Liver (tissue), 3 donors: ENCODE results near the gene DSC2.
"Not testable (repeated sequence)": the region's sequence is repeated elsewhere in the genome, so short reads cannot be mapped to it uniquely, and the experiment has no call there.

Source experiments
- ATF3 ChIP-seq: IDR thresholded peaks from 2 replicates; pipeline ENCODE4 v1.6.1; 2016; ENCODE audit warnings: antibody characterized with exemption
- CTCF ChIP-seq: fragments of 150-350 bp; IDR thresholded peaks from 2 replicates; pipeline ENCODE4 v1.5.1; 2017; ENCODE audit warnings: improper control_type of control experiment, low read depth, low read length; ENCODE audit not compliant: missing input control
- EGR1 ChIP-seq, 2 donors: IDR thresholded peaks; 2 replicates each; pipeline ENCODE4 v1.6.1; 2016 to 2018; ENCODE audit warnings: antibody characterized with exemption in 2 of 2, low read depth in 2 of 2
- GABPA ChIP-seq, 2 donors: IDR thresholded peaks in 1 of 2; conservative IDR thresholded peaks in 1 of 2; 2 replicates each; pipeline ENCODE4 v1.6.1; 2016; ENCODE audit warnings: antibody characterized with exemption in 2 of 2, mild to moderate bottlenecking in 1 of 2, moderate library complexity in 1 of 2
- HNF4G ChIP-seq: IDR thresholded peaks from 2 replicates; pipeline ENCODE4 v1.6.1; 2016; ENCODE audit warnings: antibody characterized with exemption
- JUND ChIP-seq, 2 donors: IDR thresholded peaks; 2 replicates each; pipeline ENCODE4 v1.6.1; 2016; ENCODE audit warnings: antibody characterized with exemption in 2 of 2
- MAX ChIP-seq: IDR thresholded peaks from 2 replicates; pipeline ENCODE4 v1.6.1; 2016; ENCODE audit warnings: antibody characterized with exemption
- NR2F2 ChIP-seq: IDR thresholded peaks from 2 replicates; pipeline ENCODE4 v1.6.1; 2016; ENCODE audit warnings: antibody characterized with exemption
- RAD21 ChIP-seq, 2 donors: IDR thresholded peaks; 2 replicates each; pipeline ENCODE4 v1.6.1; 2016; ENCODE audit warnings: antibody characterized with exemption in 2 of 2, mild to moderate bottlenecking in 2 of 2
- REST ChIP-seq: IDR thresholded peaks from 2 replicates; pipeline ENCODE4 v1.6.1; 2016; ENCODE audit warnings: antibody characterized with exemption, mild to moderate bottlenecking
- SP1 ChIP-seq: IDR thresholded peaks from 2 replicates; pipeline ENCODE4 v1.6.1; 2018; ENCODE audit warnings: antibody characterized with exemption, mild to moderate bottlenecking
- YY1 ChIP-seq: IDR thresholded peaks from 2 replicates; pipeline ENCODE4 v1.6.1; 2016; ENCODE audit warnings: antibody characterized with exemption, mild to moderate bottlenecking
- ZBTB33 ChIP-seq: IDR thresholded peaks from 2 replicates; pipeline ENCODE4 v1.6.1; 2016; ENCODE audit warnings: antibody characterized with exemption
- donor health status: healthy.
- donor health status: healthy.

GRCh38 chr18:31123125-31123524, 20.9 kb upstream of the DSC2 start:
- not testable (repeated sequence) for TF ChIP-seq ATF3; REST; CTCF; RAD21 (IDR thresholded peaks at IDR 0.05); HNF4G; EGR1 (IDR thresholded peaks at IDR 0.05; ENCODE audit: low read depth in 2 of 2); GABPA (IDR thresholded peaks at IDR 0.05 in 1 of 2, conservative IDR thresholded peaks at IDR 0.05 in 1 of 2); MAX; ZBTB33; YY1; SP1; NR2F2; JUND (IDR thresholded peaks at IDR 0.05)
